IMR-90 (cell line): ENCODE measurements around the gene ACBD3. TPM values are rescaled to one million over a fixed set of nuclear protein-coding genes. Genes with fewer than 3 reads are reported as not detected.
A peak's percentile ranks its signal among the peaks of the same experiment; 100 is the strongest.

ENCODE experiments used
- ATAC-seq: fragments of 200-7000 bp; cut with Tn5 transposase; 2 replicates; pipeline ENCODE4 v1.9.1; 2020; ENCODE audit warnings: low read depth, mild to moderate bottlenecking, moderate library complexity
- BruUV-seq: library from RNA; stranded (reverse); fragments of 400-500 nt; replicated peaks from 2 replicates; lab custom pipeline; 2021; lab: Mats Ljungman, UMichigan
- CTCF ChIA-PET: fragments of 300-600 bp; formaldehyde crosslinking; extraction: SDS; loops from one replicate; lab custom pipeline; 2021; ENCODE audit warnings: antibody characterized with exemption; lab: Yijun Ruan, JAX
- POLR2A ChIA-PET: fragments of 300-600 bp; sonication (Branson Sonifier 250); formaldehyde crosslinking; loops from one replicate; lab custom pipeline; 2022; ENCODE audit warnings: antibody characterized with exemption; ENCODE audit not compliant: unreplicated experiment; lab: Charles Lee
- DNase-seq: peaks from one replicate; pipeline ENCODE4 v3.0.0; 2013
- H2AFZ ChIP-seq: replicated peaks from 2 replicates; pipeline ENCODE3; 2013; ENCODE audit warnings: low read length, mild to moderate bottlenecking; ENCODE audit not compliant: poor library complexity
- H2AK5ac ChIP-seq: 2 replicates; pipeline ENCODE4 v1.6.1; 2013; ENCODE audit warnings: low read depth, low read length, inconsistent platforms
- H2AK9ac ChIP-seq: replicated peaks from 2 replicates; pipeline ENCODE3; 2013; ENCODE audit warnings: mild to moderate bottlenecking, low read depth, low read length, moderate library complexity; ENCODE audit not compliant: poor library complexity
- H2BK120ac ChIP-seq: 2 replicates; pipeline ENCODE4 v1.6.1; 2013; ENCODE audit warnings: low read depth, low read length, inconsistent platforms
- H2BK15ac ChIP-seq: 3 replicates; pipeline ENCODE4 v1.6.1; 2013; ENCODE audit warnings: low read depth, low read length, inconsistent platforms
- H2BK20ac ChIP-seq: 2 replicates; pipeline ENCODE4 v1.6.1; 2013; ENCODE audit warnings: low read depth, mild to moderate bottlenecking, inconsistent platforms, low read length, moderate library complexity
- H2BK5ac ChIP-seq: 2 replicates; pipeline ENCODE4 v1.6.1; 2013; ENCODE audit warnings: mild to moderate bottlenecking, low read depth, low read length, inconsistent platforms; ENCODE audit not compliant: poor library complexity, severe bottlenecking
- H3K14ac ChIP-seq: replicated peaks from 2 replicates; pipeline ENCODE4 v1.6.1; 2013; ENCODE audit warnings: low read depth, low read length, inconsistent platforms
- H3K18ac ChIP-seq: 2 replicates; pipeline ENCODE4 v1.6.1; 2013; ENCODE audit warnings: low read depth, low read length, control low read depth
- H3K23ac ChIP-seq: 2 replicates; pipeline ENCODE4 v1.6.1; 2013; ENCODE audit warnings: low read depth, low read length, inconsistent platforms
- H3K27ac ChIP-seq: 2 replicates; pipeline ENCODE4 v1.5.1; 2013; ENCODE audit warnings: mild to moderate bottlenecking, control low read depth, low read length; ENCODE audit not compliant: insufficient read depth
- H3K27me3 ChIP-seq: 2 replicates; pipeline ENCODE4 v1.6.1; 2013; ENCODE audit warnings: low read length; ENCODE audit not compliant: control insufficient read depth, insufficient read depth
- H3K36me3 ChIP-seq: 2 replicates; pipeline ENCODE4 v1.6.1; 2013; ENCODE audit warnings: low read length, mixed read lengths; ENCODE audit not compliant: control insufficient read depth, insufficient read depth
- H3K4ac ChIP-seq: 2 replicates; pipeline ENCODE4 v1.6.1; 2013; ENCODE audit warnings: low read depth, low read length, inconsistent platforms
- H3K4me1 ChIP-seq: 2 replicates; pipeline ENCODE4 v1.6.1; 2013; ENCODE audit warnings: low read length, mixed read lengths; ENCODE audit not compliant: control insufficient read depth, insufficient read depth
- H3K4me2 ChIP-seq: 2 replicates; pipeline ENCODE4 v1.6.1; 2013; ENCODE audit warnings: low read depth, mild to moderate bottlenecking, control low read depth, low read length, moderate library complexity
- H3K4me3 ChIP-seq: 2 replicates; pipeline ENCODE4 v1.5.1; 2013; ENCODE audit warnings: low read depth, mild to moderate bottlenecking, control low read depth, low read length, moderate library complexity; ENCODE audit not compliant: insufficient read depth
- H3K56ac ChIP-seq: 2 replicates; pipeline ENCODE4 v1.6.1; 2013; ENCODE audit warnings: low read length, inconsistent platforms; ENCODE audit not compliant: insufficient read depth; ENCODE audit errors: extremely low read depth
- H3K79me1 ChIP-seq, 2 experiments: 2 replicates each; pipeline ENCODE4 v1.6.1; 2013; ENCODE audit warnings: low read length in 2 of 2, inconsistent platforms in 1 of 2, low read depth in 1 of 2
- H3K9ac ChIP-seq: 2 replicates; pipeline ENCODE4 v1.6.1; 2013; ENCODE audit warnings: low read depth, low read length, control low read depth
- H3K9me1 ChIP-seq: 2 replicates; pipeline ENCODE4 v1.6.1; 2013; ENCODE audit warnings: low read length, inconsistent platforms; ENCODE audit not compliant: insufficient read depth
- H3K9me3 ChIP-seq: 2 replicates; pipeline ENCODE4 v1.6.1; 2013; ENCODE audit warnings: low read length; ENCODE audit not compliant: control insufficient read depth, insufficient read depth
- H4K20me1 ChIP-seq: 2 replicates; pipeline ENCODE4 v1.6.1; 2013; ENCODE audit warnings: low read length, inconsistent platforms; ENCODE audit not compliant: insufficient read depth
- H4K5ac ChIP-seq: 2 replicates; pipeline ENCODE4 v1.6.1; 2013; ENCODE audit warnings: mild to moderate bottlenecking, low read depth, low read length, control low read depth
- H4K8ac ChIP-seq, 2 experiments: 2 replicates each; pipeline ENCODE4 v1.6.1; 2013; ENCODE audit warnings: low read depth in 2 of 2, low read length in 2 of 2, control low read depth in 1 of 2, inconsistent platforms in 1 of 2
- H4K91ac ChIP-seq: 2 replicates; pipeline ENCODE4 v1.6.1; 2013; ENCODE audit warnings: low read depth, low read length, inconsistent platforms; ENCODE audit not compliant: insufficient read depth
- CEBPB ChIP-seq: IDR thresholded peaks from 2 replicates; pipeline ENCODE4 v1.6.1; 2012; ENCODE audit warnings: low read depth, low read length, improper control_type of control experiment
- CHD1 ChIP-seq: IDR thresholded peaks from 2 replicates; pipeline ENCODE4 v1.6.1; 2012; ENCODE audit warnings: low read depth, low read length, improper control_type of control experiment
- CTCF ChIP-seq: conservative IDR thresholded peaks from 2 replicates; pipeline ENCODE4 v1.5.1; 2012; ENCODE audit warnings: mild to moderate bottlenecking, low read depth, low read length, improper control_type of control experiment
- ELK1 ChIP-seq: fragments of 150-350 bp; IDR thresholded peaks from 2 replicates; pipeline ENCODE4 v1.6.1; 2016; ENCODE audit warnings: low read depth, mild to moderate bottlenecking, low read length, moderate library complexity, borderline replicate concordance
- FOS ChIP-seq: fragments of 150-350 bp; IDR thresholded peaks from 2 replicates; pipeline ENCODE4 v1.6.1; 2016; ENCODE audit warnings: low read depth, low read length
- MAZ ChIP-seq: IDR thresholded peaks from 2 replicates; pipeline ENCODE4 v1.6.1; 2012; ENCODE audit warnings: low read depth, mild to moderate bottlenecking, low read length, improper control_type of control experiment, moderate library complexity, borderline replicate concordance
- POLR2A ChIP-seq: IDR thresholded peaks from 2 replicates; pipeline ENCODE4 v1.6.1; 2012; ENCODE audit warnings: mild to moderate bottlenecking, low read depth, low read length
- RAD21 ChIP-seq: IDR thresholded peaks from 2 replicates; pipeline ENCODE4 v1.6.1; 2012; ENCODE audit warnings: low read length, improper control_type of control experiment
- RCOR1 ChIP-seq: IDR thresholded peaks from 2 replicates; pipeline ENCODE4 v1.6.1; 2012; ENCODE audit warnings: mild to moderate bottlenecking, low read length, improper control_type of control experiment; ENCODE audit not compliant: insufficient replicate concordance
- RFX5 ChIP-seq: IDR thresholded peaks from 2 replicates; pipeline ENCODE4 v1.8.0; 2012; ENCODE audit warnings: low read depth, mild to moderate bottlenecking, low read length, moderate library complexity
- USF2 ChIP-seq: fragments of 150-350 bp; IDR thresholded peaks from 2 replicates; pipeline ENCODE4 v1.6.1; 2017; ENCODE audit warnings: mild to moderate bottlenecking, antibody characterized with exemption, low read length, low read depth
- WGBS, 2 experiments: methylation state at CpG; one replicate each; pipeline versions ENCODE4 v1.1.5 to v1.1.7; 2013; ENCODE audit warnings: missing lambda C conversion rate in 2 of 2; ENCODE audit not compliant: insufficient read length in 1 of 2; ENCODE audit errors: extremely low coverage in 2 of 2; 5-methylcytosine and 5-hydroxymethylcytosine counted together
- dilution Hi-C: fragments of 300-500 bp; cut with HindIII; formaldehyde crosslinking; loops from one replicate; pipeline ENCODE4 v1.14.3; 2018; ENCODE audit warnings: low sequenced_read_pairs; ENCODE audit not compliant: unreplicated experiment
- in situ Hi-C: fragments of 300-500 bp; cut with MboI; formaldehyde crosslinking; loops from 3 replicates; pipeline ENCODE4 v1.14.3; 2019; ENCODE audit warnings: low sequenced_read_pairs, inconsistent platforms, mixed read lengths
- intact Hi-C: fragments of 100-400 bp; cut with micrococcal nuclease; formaldehyde crosslinking; loops from 2 replicates; pipeline ENCODE4 v1.10.0; 2022
- polyA plus RNA-seq, 3 experiments: library from polyadenylated mRNA; depleted of rRNA; stranded (reverse); fragments of >200 nt; gene quantifications; 2 replicates each; pipeline ENCODE4 v1.2.3, GENCODE V29; 2012; ENCODE audit warnings: low replicate concordance in 1 of 3
- total RNA-seq: library from RNA; depleted of rRNA; stranded (reverse); fragments of >200 nt; gene quantifications from 2 replicates; pipeline ENCODE4 v1.2.3, GENCODE V29; 2012

ACBD3 gene
- total and polyA plus RNA-seq, 2 of the 4 experiments (the other 2 are of a cell fraction) = 30.3 to 59.7 TPM

- Histone ChIP-seq H3K18ac (no peak overlapping the region), H3K4me2 (0 out of 2 replicates have a peak overlapping the region, but pooled peaks have one; percentile 13), H3K79me1 (peaks cover 17 to 47% of the 10 kb centered on the region in 2 experiments), H2AFZ (no peak overlapping the region), H2AK5ac (no peak overlapping the region), H3K27ac (no peak overlapping the region), H2BK120ac (no peak overlapping the region), H2BK15ac (no peak overlapping the region), H3K9me3 (no peaks in the 10 kb centered on the region), H3K56ac (no peak overlapping the region), H3K14ac (no peak overlapping the region), H3K4ac (no peak overlapping the region), H3K36me3 (peaks cover 41% of the 10 kb centered on the region), H4K91ac (no peak overlapping the region), H3K4me3 (no peak overlapping the region), H3K27me3 (no peaks in the 10 kb centered on the region), H3K9me1 (peaks cover 3% of the 10 kb centered on the region; the same call in 1 of the 2 replicates), H2BK20ac (no peak overlapping the region), H2BK5ac (no peak overlapping the region), H4K20me1 (peaks cover 38% of the 10 kb centered on the region; the same call in 1 of the 2 replicates), H2AK9ac (no peak overlapping the region), H3K4me1 (no peaks in the 10 kb centered on the region), H3K9ac (no peak overlapping the region), H4K8ac (no peak overlapping the region), H3K23ac (no peak overlapping the region), H4K5ac (no peak overlapping the region)
- no peak for TF ChIP-seq CEBPB
- no peak for TF ChIP-seq CHD1
- TF ChIP-seq FOS = no peak
- no peak for TF ChIP-seq MAZ
- no peak for TF ChIP-seq USF2
- no peak for TF ChIP-seq CTCF
- no peak for TF ChIP-seq RCOR1
- TF ChIP-seq ELK1 = no peak
- no peak for TF ChIP-seq RFX5
- TF ChIP-seq RAD21 = no peak
- TF ChIP-seq POLR2A = no peak
- ATAC-seq (no peak), DNase-seq (no peak)
- ChIA-PET CTCF (no interaction called here), POLR2A (no interaction called here)
- BruUV-seq = no TSS peak
- dilution Hi-C loops (no loop called here), intact Hi-C loops (no loop called here), in situ Hi-C loops (no loop called here)
- WGBS, 2 experiments = no CpG with 5 or more reads among the region's 1 CpG
Measured at GRCh38 chr1:226157761-226158316, 28.7 kb downstream of the ACBD3 start.
